Neuronal stem cell (in vitro differentiated cells): Measurements from ENCODE around the gene IPCEF1.

ENCODE experiments used
- DNase-seq: peaks from one replicate; pipeline ENCODE4 v3.0.0-alpha.2; 2013; ENCODE audit warnings: low spot score
- H2AFZ ChIP-seq: one replicate; pipeline ENCODE4 v1.6.1; 2013; ENCODE audit warnings: mild to moderate bottlenecking, low read length, inconsistent platforms
- H2AK5ac ChIP-seq: 2 replicates; pipeline ENCODE4 v1.6.1; 2013; ENCODE audit warnings: low read depth, mild to moderate bottlenecking, inconsistent platforms, low read length, moderate library complexity, mixed read lengths
- H2BK120ac ChIP-seq: 2 replicates; pipeline ENCODE4 v1.6.1; 2013; ENCODE audit warnings: low read depth, mild to moderate bottlenecking, inconsistent platforms, low read length, moderate library complexity, mixed read lengths
- H2BK12ac ChIP-seq: one replicate; pipeline ENCODE4 v1.6.1; 2013; ENCODE audit warnings: low read length, inconsistent platforms
- H2BK15ac ChIP-seq: 2 replicates; pipeline ENCODE4 v1.6.1; 2013; ENCODE audit warnings: mild to moderate bottlenecking, low read length, inconsistent platforms, mixed read lengths
- H2BK5ac ChIP-seq: one replicate; pipeline ENCODE4 v1.6.1; 2013; ENCODE audit warnings: inconsistent platforms, mild to moderate bottlenecking, low read length, moderate library complexity
- H3K14ac ChIP-seq: one replicate; pipeline ENCODE4 v1.6.1; 2013; ENCODE audit warnings: low read length, inconsistent platforms
- H3K18ac ChIP-seq: 2 replicates; pipeline ENCODE4 v1.6.1; 2013; ENCODE audit warnings: low read length, inconsistent platforms
- H3K23ac ChIP-seq: 2 replicates; pipeline ENCODE4 v1.6.1; 2013; ENCODE audit warnings: low read depth, mild to moderate bottlenecking, mixed read lengths, low read length, inconsistent platforms; ENCODE audit not compliant: poor library complexity
- H3K27ac ChIP-seq: replicated peaks from 3 replicates; pipeline ENCODE4 v1.5.1; 2013; ENCODE audit warnings: low read length, inconsistent platforms
- H3K27me3 ChIP-seq, 3 experiments: 2 replicates each; pipeline ENCODE4 v1.6.1; 2013; ENCODE audit warnings: low read length in 3 of 3, mild to moderate bottlenecking in 2 of 3, inconsistent platforms in 1 of 3, low read depth in 1 of 3, mixed read lengths in 1 of 3, moderate library complexity in 1 of 3; ENCODE audit not compliant: control insufficient read depth in 3 of 3, insufficient read depth in 3 of 3
- H3K36me3 ChIP-seq, 2 donors: replicated peaks in 1 of 2; 2 replicates each; pipeline ENCODE4 v1.6.1; 2013; ENCODE audit warnings: low read length in 2 of 2; ENCODE audit not compliant: control insufficient read depth in 2 of 2, insufficient read depth in 2 of 2
- H3K4ac ChIP-seq: 2 replicates; pipeline ENCODE4 v1.6.1; 2013; ENCODE audit warnings: inconsistent platforms, mild to moderate bottlenecking, low read length, moderate library complexity
- H3K4me1 ChIP-seq, 2 donors: 1 replicate in 1 of 2; 2 replicates in 1 of 2; pipeline ENCODE4 v1.6.1; 2013; ENCODE audit warnings: low read length in 2 of 2, low read depth in 1 of 2; ENCODE audit not compliant: control insufficient read depth in 2 of 2, insufficient read depth in 1 of 2
- H3K4me2 ChIP-seq: one replicate; pipeline ENCODE4 v1.6.1; 2013; ENCODE audit warnings: mild to moderate bottlenecking, low read length, inconsistent platforms; ENCODE audit not compliant: insufficient read depth, poor library complexity, severe bottlenecking
- H3K4me3 ChIP-seq, 2 donors: 2 replicates each; pipeline ENCODE4 v1.5.1; 2013; ENCODE audit warnings: low read length in 2 of 2, mild to moderate bottlenecking in 2 of 2, inconsistent platforms in 1 of 2, moderate library complexity in 1 of 2
- H3K79me1 ChIP-seq: one replicate; pipeline ENCODE4 v1.6.1; 2013; ENCODE audit warnings: low read depth, mild to moderate bottlenecking, inconsistent platforms, low read length, moderate library complexity
- H3K9ac ChIP-seq: one replicate; pipeline ENCODE4 v1.6.1; 2013; ENCODE audit warnings: mild to moderate bottlenecking, low read depth, low read length, inconsistent platforms; ENCODE audit not compliant: poor library complexity
- H3K9me3 ChIP-seq, 2 donors: replicated peaks in 1 of 2; 2 replicates each; pipeline versions ENCODE3 to v1.6.1; 2013; ENCODE audit warnings: low read length in 2 of 2, mild to moderate bottlenecking in 2 of 2, inconsistent platforms in 1 of 2, low read depth in 1 of 2, mixed read lengths in 1 of 2, moderate library complexity in 1 of 2; ENCODE audit not compliant: control insufficient read depth in 2 of 2, insufficient read depth in 1 of 2
- H4K8ac ChIP-seq: one replicate; pipeline ENCODE4 v1.6.1; 2013; ENCODE audit warnings: low read depth, mild to moderate bottlenecking, inconsistent platforms, low read length, moderate library complexity
- H4K91ac ChIP-seq: one replicate; pipeline ENCODE4 v1.6.1; 2013; ENCODE audit warnings: low read length, low read depth, mild to moderate bottlenecking, inconsistent platforms; ENCODE audit not compliant: poor library complexity
- WGBS, 2 donors: extraction: QIAGEN DNeasy Blood & Tissue Kit; methylation state at CpG; one replicate each; pipeline ENCODE4 v1.1.7; 2013; ENCODE audit warnings: missing lambda C conversion rate in 2 of 2, mixed read lengths in 1 of 2; ENCODE audit not compliant: insufficient read length in 2 of 2, insufficient replicate concordance in 1 of 2; ENCODE audit errors: extremely low coverage in 2 of 2; 5-methylcytosine and 5-hydroxymethylcytosine counted together

Gene IPCEF1

DNA sequence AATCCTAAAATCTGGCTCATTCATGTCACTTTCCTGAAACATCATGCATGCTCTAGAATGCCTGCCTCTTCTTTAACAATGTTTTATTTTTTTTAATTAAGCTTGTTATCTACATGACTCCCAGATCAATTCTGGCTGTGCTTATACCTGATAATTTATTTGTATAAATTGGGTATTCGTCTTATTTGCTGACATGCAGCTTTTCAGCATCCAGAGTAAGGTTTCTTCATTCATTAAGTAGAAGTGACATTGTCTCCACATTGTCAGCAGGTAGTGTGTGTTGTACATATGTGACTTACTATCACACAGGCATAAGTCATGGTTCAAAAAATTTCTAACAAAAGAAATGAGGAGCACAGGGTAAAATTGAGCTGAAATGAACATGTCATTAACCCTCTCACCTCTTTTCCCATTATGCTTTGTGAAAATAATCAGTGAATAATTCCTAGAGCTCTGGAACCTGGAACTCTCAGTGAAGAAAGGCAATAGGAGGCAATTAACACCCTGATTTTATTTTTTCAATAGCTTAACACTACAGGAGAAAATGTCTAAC, 160.2 kb downstream of the IPCEF1 start:
- no CpG with 5 or more reads among the region's 1 CpG for WGBS, 2 donors

DNA sequence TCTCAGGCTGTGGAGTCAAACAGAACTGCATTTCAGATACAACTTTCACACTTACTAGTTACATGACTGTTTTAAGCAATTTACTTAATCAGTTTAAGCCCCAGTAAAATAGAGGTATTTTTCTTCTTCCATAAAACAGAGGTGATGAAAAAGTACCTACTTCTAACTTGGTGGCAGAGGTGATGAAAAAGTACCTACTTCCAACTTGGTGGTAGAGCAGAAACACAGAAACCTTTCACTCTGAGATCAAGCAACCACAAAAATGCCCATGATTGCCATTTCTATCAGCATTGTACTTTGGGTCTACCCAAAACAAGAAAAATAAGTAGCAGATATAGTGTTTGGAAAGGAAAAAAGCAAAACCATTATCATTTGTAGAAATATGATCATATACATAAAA, 168.9 kb downstream of the IPCEF1 start:
- Histone ChIP-seq H4K91ac (no peak overlapping the region), H3K27me3 (no peaks in the 10 kb centered on the region), H2BK120ac (no peak overlapping the region), H4K8ac (no peak overlapping the region), H2BK15ac (no peak overlapping the region), H3K4me1 (no peaks in the 10 kb centered on the region), H3K79me1 (no peaks in the 10 kb centered on the region), H3K27ac (no peak overlapping the region), H3K4me2 (no peak overlapping the region), H2AFZ (no peak overlapping the region), H3K18ac (no peak overlapping the region), H3K36me3 (no peaks in the 10 kb centered on the region), H3K4ac (no peak overlapping the region), H2BK5ac (no peak overlapping the region), H3K4me3 (no peak overlapping the region), H3K9me3 (no peaks in the 10 kb centered on the region), H3K23ac (no peak overlapping the region), H3K9ac (no peak overlapping the region), H2BK12ac (no peak overlapping the region), H2AK5ac (no peak overlapping the region), H3K14ac (no peak overlapping the region)
- no peak for DNase-seq

More for the DNA sequence above, 160.2 kb downstream of the IPCEF1 start:
- H3K36me3 ChIP-seq: no peaks in the 10 kb centered on the region
- no peaks in the 10 kb centered on the region for H3K9me3 ChIP-seq
- no peak overlapping the region for H3K18ac ChIP-seq
- H3K4me2 ChIP-seq: no peak overlapping the region
- H4K91ac ChIP-seq: no peak overlapping the region
- no peak overlapping the region for H2AK5ac ChIP-seq
- H3K14ac ChIP-seq: no peak overlapping the region
- H3K27ac ChIP-seq: no peak overlapping the region
- no peak for DNase-seq
- H3K4me3 ChIP-seq: no peak overlapping the region
- H3K79me1 ChIP-seq: no peaks in the 10 kb centered on the region
- H2BK120ac ChIP-seq: no peak overlapping the region
- H2BK5ac ChIP-seq: no peak overlapping the region
- H2BK15ac ChIP-seq: no peak overlapping the region
- no peak overlapping the region for H2BK12ac ChIP-seq
- H3K23ac ChIP-seq: no peak overlapping the region
- no peak overlapping the region for H4K8ac ChIP-seq
- H2AFZ ChIP-seq: no peak overlapping the region
- no peaks in the 10 kb centered on the region for H3K4me1 ChIP-seq
- H3K9ac ChIP-seq: no peak overlapping the region
- no peaks in the 10 kb centered on the region for H3K27me3 ChIP-seq
- H3K4ac ChIP-seq: no peak overlapping the region

DNA sequence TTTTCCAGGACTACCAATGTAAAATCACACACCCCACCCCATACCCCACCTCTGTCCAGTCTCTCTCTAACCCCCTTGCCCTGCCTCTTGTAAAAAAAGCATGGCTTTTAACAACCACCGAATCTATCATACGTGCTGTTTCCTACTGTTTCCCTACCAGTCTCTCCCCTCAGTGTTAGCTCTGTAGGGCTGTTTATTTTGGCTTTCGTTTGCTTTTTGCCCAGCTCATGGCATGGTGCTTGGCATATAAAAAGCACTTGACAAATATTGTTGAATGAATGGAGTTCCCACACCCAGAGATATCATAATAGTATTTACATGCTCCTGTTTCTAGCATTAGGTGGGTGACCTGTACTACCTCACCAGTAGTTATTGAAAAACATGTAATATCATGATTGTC, 169.4 kb downstream of the IPCEF1 start:
- Histone ChIP-seq H3K18ac (no peak overlapping the region), H3K4ac (no peak overlapping the region), H2BK5ac (no peak overlapping the region), H3K4me1 (no peaks in the 10 kb centered on the region), H2AFZ (no peak overlapping the region), H3K9ac (no peak overlapping the region), H4K91ac (no peak overlapping the region), H2BK12ac (no peak overlapping the region), H3K14ac (no peak overlapping the region), H3K27me3 (no peaks in the 10 kb centered on the region), H4K8ac (no peak overlapping the region), H2AK5ac (no peak overlapping the region), H3K36me3 (no peaks in the 10 kb centered on the region), H3K79me1 (no peaks in the 10 kb centered on the region), H2BK120ac (no peak overlapping the region), H3K4me2 (no peak overlapping the region), H3K9me3 (no peaks in the 10 kb centered on the region), H3K27ac (no peak overlapping the region), H3K4me3 (no peak overlapping the region), H2BK15ac (no peak overlapping the region), H3K23ac (no peak overlapping the region)
- no CpG with 5 or more reads among the region's 3 CpGs for WGBS, 2 donors
- no peak for DNase-seq

DNA sequence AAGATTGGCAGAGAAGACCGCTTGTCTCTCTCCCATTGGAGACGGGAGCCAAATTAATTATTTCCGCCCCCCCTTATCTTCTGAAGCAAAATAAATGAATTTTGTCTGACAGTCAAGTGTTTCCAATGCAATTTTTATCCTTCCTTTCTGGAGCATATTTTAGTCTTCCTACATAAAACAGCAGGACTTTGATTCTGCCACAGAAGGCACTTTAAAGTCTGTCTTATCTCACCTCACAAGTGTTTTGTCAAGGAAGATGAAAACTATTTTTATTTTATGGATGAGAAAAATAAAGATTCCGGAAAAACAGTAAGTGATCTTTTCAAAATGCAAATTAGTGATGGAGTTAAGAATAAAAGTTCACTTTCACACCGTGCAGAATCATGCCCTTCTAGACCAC, 177.2 kb downstream of the IPCEF1 start:
- Histone ChIP-seq H3K27me3 (no peaks in the 10 kb centered on the region), H3K9me3 (no peaks in the 10 kb centered on the region), H3K4ac (no peak overlapping the region), H3K14ac (no peak overlapping the region), H3K4me2 (no peak overlapping the region), H3K18ac (no peak overlapping the region), H2BK5ac (no peak overlapping the region), H3K79me1 (no peaks in the 10 kb centered on the region), H3K4me1 (no peaks in the 10 kb centered on the region), H3K27ac (no peak overlapping the region), H3K23ac (no peak overlapping the region), H3K9ac (no peak overlapping the region), H3K4me3 (no peak overlapping the region), H2BK12ac (no peak overlapping the region), H4K8ac (no peak overlapping the region), H2BK15ac (no peak overlapping the region), H2AFZ (no peak overlapping the region), H4K91ac (no peak overlapping the region), H2BK120ac (no peak overlapping the region), H2AK5ac (no peak overlapping the region), H3K36me3 (no peaks in the 10 kb centered on the region)
- WGBS, 2 donors: no CpG with 5 or more reads among the region's 5 CpGs
- DNase-seq: no peak
